ENCODE results near the gene AAK1. TPM values are rescaled to one million over a fixed set of nuclear protein-coding genes. Genes with fewer than 3 reads are reported as not detected.

The AAK1 gene
- total and polyA plus RNA-seq, 10 of the 15 experiments (the other 5 are each of a cell fraction or from before 2014, with no cell fraction given), result 2.9 to 41.4 (median 17.5) TPM

- WGBS (ENCODE audit: insufficient coverage, insufficient replicate concordance, low lambda C conversion rate, missing lambda C conversion rate), result 85% methylated on average over 13 of the region's 14 CpGs
- POLR2A ChIA-PET, result interaction anchor here (0.9 kb wide), 1 partner anchor 14 kb away, joined by 3 read pairs; no protein-coding TSS in a partner anchor
- intact Hi-C loops (cut with micrococcal nuclease; ENCODE audit: unreplicated experiment), result no loop called here
- ATAC-seq (no peak), DNase-seq (ENCODE audit: low read depth, low spot score) (no peak), FAIRE-seq (no peak)
- CTCF ChIA-PET, result interaction anchor here (0.5 to 0.7 kb wide), 2 partner anchors 90 to 129 kb away, joined by 3 read pairs; no protein-coding TSS in a partner anchor
- Histone ChIP-seq H3K27ac (ENCODE audit: control insufficient read depth, insufficient read depth) (no peak overlapping the region), H3K36me3 (ENCODE audit: control insufficient read depth in 2 of 2, insufficient read depth in 2 of 2, low read length in 1 of 2) (no peaks in the 10 kb centered on the region; a peak in 1 of 4 replicates), H3K4me3 (no peak overlapping the region), H3K79me2 (ENCODE audit: control insufficient read depth, insufficient read depth, low read length) (no peaks in the 10 kb centered on the region), H3K9me3 (replicated peaks; ENCODE audit: control insufficient read depth, insufficient read depth, low read length) (no peaks in the 10 kb centered on the region), H3K9ac (ENCODE audit: control insufficient read depth, insufficient read depth, low read length) (no peak overlapping the region), H3K4me1 (ENCODE audit: control insufficient read depth, insufficient read depth, low read length) (no peaks in the 10 kb centered on the region), H2AFZ (ENCODE audit: control insufficient read depth, low read depth, low read length) (no peak overlapping the region), H3K27me3 (replicated peaks in 1 of 2; ENCODE audit: control insufficient read depth in 2 of 2, insufficient read depth in 2 of 2, low read length in 1 of 2) (no peaks in the 10 kb centered on the region), H3K4me2 (ENCODE audit: control insufficient read depth, insufficient read depth) (no peak overlapping the region), H4K20me1 (ENCODE audit: control insufficient read depth, insufficient read depth) (no peaks in the 10 kb centered on the region)
- RAD21 ChIA-PET (ENCODE audit: unreplicated experiment), result interaction anchor here (0.6 kb wide), 1 partner anchor 38 kb away, joined by 3 read pairs; no protein-coding TSS in a partner anchor
- BruUV-seq (replicated peaks), result no TSS peak
- TF ChIP-seq MLLT1 (IDR thresholded peaks at IDR 0.05) (no peak), MXI1 (IDR thresholded peaks at IDR 0.05; ENCODE audit: low read depth, low read length) (no peak), RELB (IDR thresholded peaks at IDR 0.05; ENCODE audit: low read depth) (no peak), TARDBP (IDR thresholded peaks at IDR 0.05; ENCODE audit: borderline replicate concordance) (no peak), IRF4 (IDR thresholded peaks at IDR 0.05; ENCODE audit: low read depth, low read length) (no peak)
- SMC1A ChIA-PET (ENCODE audit: uncharacterized antibody, unreplicated experiment), result interaction anchor here (0.7 to 1.6 kb wide), 4 partner anchors 10 to 231 kb away, joined by 3 to 7 read pairs (median 4); no protein-coding TSS in a partner anchor
- in situ Hi-C loops (cut with MboI), result no loop called here
Measured at GRCh38 chr2:69465513-69466456, 177.8 kb downstream of the AAK1 start.

All from GM12878 (cell line).